OCI-LY1 (cell line): ENCODE measurements around the gene PRKG1.

ENCODE experiments used
- CTCF ChIP-seq: fragments of 200-600 bp; sonication (generic), shearing (Covaris generic); IDR thresholded peaks from 2 replicates; pipeline ENCODE4 v1.5.1; 2017; ENCODE audit warnings: mild to moderate bottlenecking, antibody characterized with exemption, low read length, moderate library complexity, mixed read lengths
- EZH2 ChIP-seq: fragments of 200-600 bp; sonication (generic), shearing (Covaris generic); IDR thresholded peaks from 2 replicates; pipeline ENCODE4 v1.8.0; 2017; ENCODE audit warnings: borderline replicate concordance, mixed run types, mild to moderate bottlenecking, antibody characterized with exemption, low read length, moderate library complexity, mixed read lengths

DNA sequence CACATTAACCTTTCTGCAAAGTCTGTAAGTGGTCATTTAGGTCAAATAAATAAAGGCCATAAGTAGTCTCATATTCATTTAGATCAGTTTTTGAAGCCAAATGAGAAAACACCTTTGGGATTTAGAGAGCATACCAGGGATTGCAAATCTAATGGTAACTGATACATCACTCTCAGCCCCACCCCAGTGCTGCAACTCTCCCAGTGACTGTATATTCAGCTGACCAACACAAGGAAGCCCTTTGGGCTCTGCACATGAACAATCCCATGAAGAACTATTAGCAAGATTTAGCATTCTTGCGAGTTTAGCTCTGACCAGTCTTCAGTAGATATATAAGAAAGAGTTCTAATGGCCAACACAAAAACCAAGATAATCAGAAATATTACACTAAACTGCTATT is 372.8 kb downstream of the PRKG1 start:
- TF ChIP-seq CTCF (no peak), EZH2 (no peak)
